GM12873 (cell line): ENCODE results near the gene RAC3.

Experiments
- CTCF ChIP-seq: IDR thresholded peaks from 2 replicates; pipeline ENCODE4 v1.5.1; 2012; ENCODE audit warnings: low read depth, mild to moderate bottlenecking, moderate library complexity, low read length, control low read depth; ENCODE audit not compliant: insufficient read depth; ENCODE audit errors: missing control alignments

Gene RAC3

GRCh38 chr17:81990836-81991683 lies 40.4 kb upstream of the RAC3 start:
- no peak for TF ChIP-seq CTCF

- no peak for TF ChIP-seq CTCF
These were observed 39.7 kb upstream of the RAC3 start for GRCh38 chr17:81991684-81992305.

- no peak for TF ChIP-seq CTCF
These were observed 39.0 kb upstream of the RAC3 start for GRCh38 chr17:81992306-81993102.

GRCh38 chr17:81993729-81994592 lies 37.5 kb upstream of the RAC3 start:
- no peak for TF ChIP-seq CTCF

- TF ChIP-seq CTCF: no peak
These were observed 36.6 kb upstream of the RAC3 start for GRCh38 chr17:81994593-81995462.

- no peak for TF ChIP-seq CTCF
These were observed 35.8 kb upstream of the RAC3 start for GRCh38 chr17:81995463-81996231.
